HCT116 (cell line): Measurements from ENCODE around the gene EIF6.

ENCODE experiments used
- EZH2 ChIP-seq: fragments of 200-600 bp; sonication (generic); IDR thresholded peaks from 2 replicates; pipeline ENCODE4 v1.6.1; 2017; ENCODE audit warnings: antibody characterized with exemption, mixed run types
- EZH2phosphoT487 ChIP-seq: fragments of 200-600 bp; IDR thresholded peaks from 2 replicates; pipeline ENCODE4 v1.6.1; 2018; ENCODE audit warnings: antibody characterized with exemption, borderline replicate concordance
- POLR2A ChIP-seq: IDR thresholded peaks from 2 replicates; pipeline ENCODE4 v1.7.0; 2011; ENCODE audit warnings: borderline replicate concordance; ENCODE audit not compliant: insufficient read depth, insufficient read length; ENCODE audit errors: extremely low read depth
- RAD21 ChIP-seq: IDR thresholded peaks from 2 replicates; pipeline ENCODE4 v1.6.1; 2012; ENCODE audit warnings: low read depth, mild to moderate bottlenecking
- SP1 ChIP-seq: IDR thresholded peaks from 2 replicates; pipeline ENCODE4 v1.6.1; 2012; ENCODE audit warnings: low read depth
- TCF7L2 ChIP-seq: IDR thresholded peaks from 2 replicates; pipeline ENCODE4 v1.7.0; 2011; ENCODE audit warnings: borderline replicate concordance, inconsistent platforms; ENCODE audit not compliant: insufficient read depth, insufficient read length; ENCODE audit errors: extremely low read depth
- ZFX ChIP-seq: fragments of 450-650 bp; IDR thresholded peaks from 2 replicates; pipeline ENCODE4 v1.6.1; 2017
- ZNF274 ChIP-seq: fragments of 200-500 bp; sonication (Bioruptor generic); IDR thresholded peaks from 2 replicates; pipeline ENCODE4 v1.6.1; 2014; ENCODE audit warnings: mild to moderate bottlenecking, low read depth, low read length, inconsistent platforms
- TF ChIP-seq, protein P1 (sequence below), 3 experiments: fragments of 200-600 bp in 1 of 3; sonication (generic) in 1 of 3; IDR thresholded peaks in 2 of 3; conservative IDR thresholded peaks in 1 of 3; 2 replicates each; pipeline ENCODE4 v1.5.1; 2012 to 2017; ENCODE audit warnings: low read depth in 2 of 3, low read length in 2 of 3, antibody characterized with exemption in 1 of 3, borderline replicate concordance in 1 of 3, control low read depth in 1 of 3, mild to moderate bottlenecking in 1 of 3, mixed read lengths in 1 of 3, mixed run types in 1 of 3, moderate library complexity in 1 of 3; ENCODE audit not compliant: insufficient read depth in 1 of 3
- TF ChIP-seq, protein P2 (sequence below): IDR thresholded peaks from 2 replicates; pipeline ENCODE4 v1.6.1; 2012

DNA sequence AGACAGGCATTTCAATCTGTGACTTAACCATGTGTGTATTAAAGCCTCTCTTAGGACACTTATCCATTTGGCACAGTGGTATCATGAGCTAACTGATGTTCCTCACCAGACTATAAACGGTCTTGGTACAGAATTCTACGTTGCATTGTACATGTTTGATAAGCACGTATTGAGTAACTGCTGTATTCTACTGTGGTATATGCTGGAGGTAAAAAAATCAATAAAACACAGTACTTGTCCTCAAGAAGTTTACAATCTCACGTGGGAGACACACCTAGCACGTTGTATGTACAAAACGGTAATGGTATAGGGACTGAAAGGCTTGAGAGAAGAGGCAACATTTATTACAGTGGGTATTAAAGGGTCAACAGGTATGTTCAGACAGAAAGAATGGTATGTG is 40.8 kb upstream of the EIF6 start:
- TF ChIP-seq EZH2phosphoT487 (no peak), SP1 (no peak), EZH2 (no peak), POLR2A (no peak), ZNF274 (no peak), TCF7L2 (no peak), RAD21 (no peak), ZFX (no peak)
- TF ChIP-seq, protein P1, sequence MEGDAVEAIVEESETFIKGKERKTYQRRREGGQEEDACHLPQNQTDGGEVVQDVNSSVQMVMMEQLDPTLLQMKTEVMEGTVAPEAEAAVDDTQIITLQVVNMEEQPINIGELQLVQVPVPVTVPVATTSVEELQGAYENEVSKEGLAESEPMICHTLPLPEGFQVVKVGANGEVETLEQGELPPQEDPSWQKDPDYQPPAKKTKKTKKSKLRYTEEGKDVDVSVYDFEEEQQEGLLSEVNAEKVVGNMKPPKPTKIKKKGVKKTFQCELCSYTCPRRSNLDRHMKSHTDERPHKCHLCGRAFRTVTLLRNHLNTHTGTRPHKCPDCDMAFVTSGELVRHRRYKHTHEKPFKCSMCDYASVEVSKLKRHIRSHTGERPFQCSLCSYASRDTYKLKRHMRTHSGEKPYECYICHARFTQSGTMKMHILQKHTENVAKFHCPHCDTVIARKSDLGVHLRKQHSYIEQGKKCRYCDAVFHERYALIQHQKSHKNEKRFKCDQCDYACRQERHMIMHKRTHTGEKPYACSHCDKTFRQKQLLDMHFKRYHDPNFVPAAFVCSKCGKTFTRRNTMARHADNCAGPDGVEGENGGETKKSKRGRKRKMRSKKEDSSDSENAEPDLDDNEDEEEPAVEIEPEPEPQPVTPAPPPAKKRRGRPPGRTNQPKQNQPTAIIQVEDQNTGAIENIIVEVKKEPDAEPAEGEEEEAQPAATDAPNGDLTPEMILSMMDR (IDR thresholded peaks at IDR 0.05 in 2 of 3, conservative IDR thresholded peaks at IDR 0.05 in 1 of 3; ENCODE audit: borderline replicate concordance in 1 of 3, insufficient read depth in 1 of 3, low read depth in 2 of 3, low read length in 2 of 3) = no peak
- TF ChIP-seq, protein P2, sequence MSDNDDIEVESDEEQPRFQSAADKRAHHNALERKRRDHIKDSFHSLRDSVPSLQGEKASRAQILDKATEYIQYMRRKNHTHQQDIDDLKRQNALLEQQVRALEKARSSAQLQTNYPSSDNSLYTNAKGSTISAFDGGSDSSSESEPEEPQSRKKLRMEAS = no peak
